Colonic mucosa (tissue), 4 donors: ENCODE results near the gene ARHGAP1. TPM values are rescaled to one million over a fixed set of nuclear protein-coding genes. Genes with fewer than 3 reads are reported as not detected.
"Not testable (repeated sequence)": the region's sequence is repeated elsewhere in the genome, so short reads cannot be mapped to it uniquely, and the experiment has no call there.

Experiments
- DNase-seq: peaks from one replicate; pipeline ENCODE4 v3.0.0-alpha.2; 2020
- H3K27ac ChIP-seq: fragments of 200-600 bp; one replicate; pipeline ENCODE4 v1.8.0; 2021
- H3K27me3 ChIP-seq: fragments of 200-600 bp; one replicate; pipeline ENCODE4 v1.8.0; 2021
- H3K36me3 ChIP-seq: fragments of 200-600 bp; one replicate; pipeline ENCODE4 v1.8.0; 2021
- H3K4me1 ChIP-seq: fragments of 200-600 bp; one replicate; pipeline ENCODE4 v1.8.0; 2021; ENCODE audit warnings: mild to moderate bottlenecking
- H3K4me3 ChIP-seq: fragments of 200-600 bp; one replicate; pipeline ENCODE4 v1.8.0; 2021
- H3K9ac ChIP-seq, 2 donors: one replicate each; pipeline ENCODE4 v1.7.0; 2013; ENCODE audit warnings: control low read depth in 2 of 2, low read depth in 2 of 2, low read length in 2 of 2
- H3K9me3 ChIP-seq: fragments of 200-600 bp; one replicate; pipeline ENCODE4 v1.8.0; 2021
- CTCF ChIP-seq: fragments of 200-600 bp; IDR thresholded peaks from one replicate; pipeline ENCODE4 v1.8.0; 2022; ENCODE audit warnings: antibody characterized with exemption, mild to moderate bottlenecking
- intact Hi-C: fragments of 100-400 bp; cut with DNase I; formaldehyde crosslinking; loops from one replicate; pipeline ENCODE4 v1.14.1; 2022
- total RNA-seq, 2 donors: library from RNA; stranded (reverse); fragmentation: NEBNext Ultra II Directional in 1 of 2; extraction: Animal tissue kit (Norgen Biotek cat#: 25700) in 1 of 2; gene quantifications; one replicate each; pipeline ENCODE4 v1.2.1, GENCODE V29; 2021
- donor health status: healthy.
- donor health status: DM: no; HTN: no; CAD: no.
- donor health status: DM: no; HTN: no; CAD: no.

The ARHGAP1 gene
- total RNA-seq, 2 donors from 2014 or later: 68.3 to 81.7 TPM

GRCh38 chr11:46712874-46713576 is 12.6 kb upstream of the ARHGAP1 start:
- no peak for DNase-seq
- intact Hi-C loops: no loop called here
- Histone ChIP-seq H3K4me3 (no peak overlapping the region), H3K9ac (no peak overlapping the region), H3K27me3 (no peaks in the 10 kb centered on the region), H3K36me3 (no peaks in the 10 kb centered on the region), H3K9me3 (no peaks in the 10 kb centered on the region), H3K27ac (no peak overlapping the region), H3K4me1 (peaks cover 3% of the 10 kb centered on the region)
- TF ChIP-seq CTCF: no peak

DNA sequence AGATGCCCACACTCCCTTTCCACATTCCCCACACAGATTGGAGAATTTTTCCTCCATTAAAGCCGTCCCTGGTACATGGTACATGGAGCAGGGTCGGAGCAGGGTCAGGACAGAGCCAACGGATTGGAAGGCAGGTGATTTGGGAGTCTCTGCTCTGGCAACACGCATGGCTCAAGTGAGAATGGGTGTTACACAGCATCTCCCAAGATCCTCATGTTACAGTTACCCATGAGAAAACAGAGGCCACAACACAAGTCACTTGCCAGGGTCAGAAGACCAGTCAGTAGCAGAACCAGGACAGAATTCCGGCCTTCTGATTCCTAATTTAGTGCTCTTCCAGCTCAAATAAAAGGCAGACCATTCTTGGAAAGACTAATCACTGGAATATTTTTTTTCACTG is 10.9 kb upstream of the ARHGAP1 start:
- TF ChIP-seq CTCF: no peak
- intact Hi-C loops: no loop called here
- H3K36me3 ChIP-seq: peaks cover 5% of the 10 kb centered on the region
- DNase-seq: no peak
- no peaks in the 10 kb centered on the region for H3K9me3 ChIP-seq
- H3K27ac ChIP-seq: peak overlapping the region; percentile 10
- H3K4me3 ChIP-seq: no peak overlapping the region
- no peaks in the 10 kb centered on the region for H3K4me1 ChIP-seq
- no peak overlapping the region for H3K9ac ChIP-seq
- no peaks in the 10 kb centered on the region for H3K27me3 ChIP-seq

DNA sequence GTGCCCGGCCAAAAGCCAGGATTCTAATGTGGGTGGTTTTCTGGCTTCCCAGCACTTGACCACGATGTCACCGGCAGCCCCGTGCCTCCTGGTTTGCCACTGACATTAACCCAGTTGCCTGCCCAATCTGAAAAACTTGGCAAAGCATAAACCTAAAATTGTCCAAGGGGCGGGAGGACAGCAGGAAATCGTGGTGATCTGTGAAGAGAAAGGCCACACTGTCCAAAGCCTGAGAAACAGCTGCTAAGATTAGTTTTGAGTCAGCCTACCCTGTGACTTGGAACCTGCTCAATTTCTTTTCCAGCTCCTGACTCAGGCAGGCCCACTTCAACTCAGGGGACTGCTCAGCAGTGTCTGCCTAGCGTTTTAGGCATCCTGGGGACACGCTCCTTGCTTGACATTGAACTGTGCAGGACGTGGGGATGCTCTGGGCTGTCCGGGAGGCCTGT is 10.4 kb upstream of the ARHGAP1 start:
- H3K36me3 ChIP-seq: peaks cover 7% of the 10 kb centered on the region
- intact Hi-C loops: no loop called here
- H3K27ac ChIP-seq: peak overlapping the region; percentile 10
- TF ChIP-seq CTCF: no peak
- H3K27me3 ChIP-seq: no peaks in the 10 kb centered on the region
- H3K9me3 ChIP-seq: no peaks in the 10 kb centered on the region
- no peaks in the 10 kb centered on the region for H3K4me1 ChIP-seq
- peak; percentile 40 for DNase-seq
- no peak overlapping the region for H3K4me3 ChIP-seq
- H3K9ac ChIP-seq: no peak overlapping the region

- H3K36me3 ChIP-seq: peaks cover 22% of the 10 kb centered on the region
- DNase-seq, H3K27me3 ChIP-seq, H3K4me1 ChIP-seq, H3K4me3 ChIP-seq, H3K9ac ChIP-seq, H3K9me3 ChIP-seq, H3K27ac ChIP-seq, intact Hi-C loops: not testable (repeated sequence)
Observed at GRCh38 chr11:46709351-46709750, 8.9 kb upstream of the ARHGAP1 start.

DNA sequence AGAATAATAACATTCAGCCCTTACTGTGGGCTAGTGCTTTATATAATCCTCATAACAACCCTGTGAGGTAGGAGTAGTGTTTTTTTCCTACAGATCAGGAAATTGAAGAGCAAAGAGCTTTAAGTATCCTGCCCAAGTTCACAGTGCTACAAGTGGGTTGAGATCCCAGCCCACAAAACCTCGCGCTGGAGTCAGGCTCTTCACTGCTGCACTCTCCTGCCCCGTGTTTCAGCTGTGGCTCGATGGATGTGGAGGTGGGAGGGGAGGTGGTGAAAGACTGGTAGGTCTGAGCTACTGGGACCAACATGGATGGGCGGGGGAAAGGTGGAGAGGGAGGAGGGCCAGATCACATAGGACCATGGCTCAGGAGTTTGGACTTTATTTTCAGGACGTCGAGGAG is 6.5 kb upstream of the ARHGAP1 start:
- H3K9me3 ChIP-seq: no peaks in the 10 kb centered on the region
- no peak for TF ChIP-seq CTCF
- no peaks in the 10 kb centered on the region for H3K27me3 ChIP-seq
- DNase-seq: no peak
- no peak overlapping the region for H3K27ac ChIP-seq
- no peak overlapping the region for H3K9ac ChIP-seq
- intact Hi-C loops: no loop called here
- peaks cover 33% of the 10 kb centered on the region for H3K36me3 ChIP-seq
- peaks cover 2% of the 10 kb centered on the region for H3K4me1 ChIP-seq
- no peak overlapping the region for H3K4me3 ChIP-seq

- peaks cover 6% of the 10 kb centered on the region for H3K4me1 ChIP-seq
- H3K36me3 ChIP-seq: peaks cover 33% of the 10 kb centered on the region
- no peak overlapping the region for H3K4me3 ChIP-seq
- TF ChIP-seq CTCF: no peak
- intact Hi-C loops: no loop called here
- H3K27me3 ChIP-seq: no peaks in the 10 kb centered on the region
- H3K9me3 ChIP-seq: no peaks in the 10 kb centered on the region
- H3K27ac ChIP-seq: no peak overlapping the region
- no peak for DNase-seq
- no peak overlapping the region for H3K9ac ChIP-seq
Observed at GRCh38 chr11:46705070-46705688, 4.8 kb upstream of the ARHGAP1 start.
